GM18951 (cell line): ENCODE data around the gene CACNA1G.

Source experiments
- POLR2A ChIP-seq: IDR thresholded peaks from 4 replicates; pipeline ENCODE4 v1.6.1; 2011; ENCODE audit warnings: mild to moderate bottlenecking; ENCODE audit not compliant: insufficient read length, insufficient read depth; ENCODE audit errors: extremely low read depth
- in situ Hi-C: fragments of 300-500 bp; cut with MboI; formaldehyde crosslinking; loops from one replicate; pipeline ENCODE4 v1.12.0; 2022; ENCODE audit warnings: low sequenced_read_pairs, mixed read lengths, inconsistent platforms; ENCODE audit not compliant: unreplicated experiment

Gene CACNA1G

GRCh38 chr17:50570032-50570431, 9.5 kb downstream of the CACNA1G start:
- no peak for TF ChIP-seq POLR2A
- in situ Hi-C loops: no loop called here

DNA sequence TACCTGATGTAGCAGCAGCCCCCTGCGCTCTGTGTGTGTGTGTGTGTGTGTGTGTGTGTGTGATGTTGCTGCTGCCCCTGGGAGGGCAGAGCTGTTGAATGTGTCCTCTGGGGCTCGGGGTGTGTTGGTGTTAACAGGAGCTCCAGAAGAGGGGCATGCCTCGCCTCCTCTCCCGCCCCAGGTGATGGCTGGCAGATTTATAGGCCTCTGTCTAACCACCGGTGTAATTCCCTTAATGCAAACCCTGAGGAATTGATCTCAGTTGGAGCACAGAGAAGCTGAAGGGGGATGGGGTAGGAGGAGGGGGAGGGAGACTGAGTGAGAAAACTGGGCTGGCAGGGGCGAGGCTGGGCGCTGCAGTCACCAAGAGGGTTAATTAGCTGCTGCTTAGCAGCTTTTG, 10.0 kb downstream of the CACNA1G start:
- in situ Hi-C loops: no loop called here
- no peak for TF ChIP-seq POLR2A

GRCh38 chr17:50571681-50572080, 11.2 kb downstream of the CACNA1G start:
- TF ChIP-seq POLR2A: no peak
- in situ Hi-C loops: no loop called here

DNA sequence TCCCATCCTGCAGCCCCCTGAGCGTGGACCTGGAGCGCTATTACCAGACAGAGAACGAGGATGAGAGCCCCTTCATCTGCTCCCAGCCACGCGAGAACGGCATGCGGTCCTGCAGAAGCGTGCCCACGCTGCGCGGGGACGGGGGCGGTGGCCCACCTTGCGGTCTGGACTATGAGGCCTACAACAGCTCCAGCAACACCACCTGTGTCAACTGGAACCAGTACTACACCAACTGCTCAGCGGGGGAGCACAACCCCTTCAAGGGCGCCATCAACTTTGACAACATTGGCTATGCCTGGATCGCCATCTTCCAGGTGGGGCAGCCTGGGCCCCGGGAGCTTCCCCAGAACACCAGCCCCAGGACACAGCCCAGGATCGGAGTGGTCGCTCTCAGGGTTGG, 12.0 kb downstream of the CACNA1G start:
- in situ Hi-C loops: no loop called here
- no peak for TF ChIP-seq POLR2A

DNA sequence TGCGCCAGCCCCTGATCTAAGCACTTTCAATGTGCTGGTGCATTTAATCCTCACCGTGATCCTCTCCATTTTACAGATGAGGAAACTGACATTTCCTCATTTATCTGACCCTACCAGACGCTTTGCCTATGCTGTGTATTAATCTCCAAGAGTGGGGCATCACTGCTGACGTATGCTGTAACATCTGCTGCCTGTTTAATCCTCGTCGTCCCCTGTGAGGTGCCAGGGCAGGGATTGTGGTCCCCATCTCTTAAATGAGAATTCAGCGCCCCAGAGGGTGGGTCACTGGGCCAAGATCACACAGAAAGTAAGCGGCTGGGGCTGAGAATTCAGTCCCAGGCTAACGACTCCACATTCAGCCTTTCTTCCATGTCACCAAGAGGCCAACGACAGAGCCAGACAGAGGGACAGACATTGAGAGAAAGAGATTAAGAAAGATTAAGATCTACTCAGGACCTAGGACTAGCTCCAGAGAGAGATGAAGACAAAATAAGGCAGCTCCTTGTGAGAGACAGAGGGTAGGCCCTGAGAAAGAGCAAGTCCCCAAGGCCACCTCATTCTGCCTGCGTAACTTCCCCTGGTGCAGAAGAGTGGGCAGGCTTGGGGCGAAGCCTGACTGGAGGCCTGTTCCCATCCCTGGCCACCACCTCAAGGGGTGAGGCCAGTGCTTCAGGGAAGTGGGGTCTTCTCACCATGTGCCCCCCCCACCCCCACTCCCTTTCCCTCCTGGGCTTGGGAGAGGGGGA, 13.5 kb downstream of the CACNA1G start:
- in situ Hi-C loops: no loop called here
- no peak for TF ChIP-seq POLR2A

- no peak for TF ChIP-seq POLR2A
Measured at GRCh38 chr17:50575581-50576210, 15.2 kb downstream of the CACNA1G start.

GRCh38 chr17:50576864-50577263, 16.3 kb downstream of the CACNA1G start:
- in situ Hi-C loops: no loop called here
- TF ChIP-seq POLR2A: no peak

More at GRCh38 chr17:50575581-50576210, 15.2 kb downstream of the CACNA1G start:
- in situ Hi-C loops: no loop called here

DNA sequence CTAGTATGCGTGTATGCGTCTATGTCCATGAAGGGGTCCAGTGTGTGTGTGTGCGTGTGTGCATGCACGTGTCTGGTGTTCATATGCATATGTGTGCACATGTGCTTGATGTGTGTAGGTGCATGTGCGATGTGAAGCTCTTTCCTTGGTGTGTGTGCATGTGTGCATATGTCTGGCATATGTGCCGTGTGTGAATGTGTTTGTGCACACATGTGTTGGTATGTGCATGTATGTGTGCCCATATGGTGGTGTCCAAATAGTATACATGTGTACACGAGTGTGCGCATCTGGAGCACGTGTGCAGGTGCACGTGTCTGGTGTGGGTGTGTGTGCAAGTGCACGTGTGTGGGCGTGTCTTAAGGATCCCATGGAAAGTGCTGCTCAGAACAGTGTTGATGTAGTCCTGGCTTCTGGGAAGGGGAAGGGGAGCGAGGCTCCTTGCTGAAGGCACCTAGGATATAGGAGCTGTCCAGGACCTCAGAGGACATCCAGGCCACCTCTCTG, 17.0 kb downstream of the CACNA1G start:
- TF ChIP-seq POLR2A: no peak
- in situ Hi-C loops: no loop called here

DNA sequence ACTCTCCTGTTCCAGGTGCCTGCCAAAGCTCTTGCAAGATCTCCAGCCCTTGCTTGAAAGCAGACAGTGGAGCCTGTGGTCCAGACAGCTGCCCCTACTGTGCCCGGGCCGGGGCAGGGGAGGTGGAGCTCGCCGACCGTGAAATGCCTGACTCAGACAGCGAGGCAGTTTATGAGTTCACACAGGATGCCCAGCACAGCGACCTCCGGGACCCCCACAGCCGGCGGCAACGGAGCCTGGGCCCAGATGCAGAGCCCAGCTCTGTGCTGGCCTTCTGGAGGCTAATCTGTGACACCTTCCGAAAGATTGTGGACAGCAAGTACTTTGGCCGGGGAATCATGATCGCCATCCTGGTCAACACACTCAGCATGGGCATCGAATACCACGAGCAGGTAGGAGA, 17.7 kb downstream of the CACNA1G start:
- no peak for TF ChIP-seq POLR2A
- in situ Hi-C loops: no loop called here

- TF ChIP-seq POLR2A: no peak
- in situ Hi-C loops: no loop called here
Measured at GRCh38 chr17:50579399-50579798, 18.9 kb downstream of the CACNA1G start.

DNA sequence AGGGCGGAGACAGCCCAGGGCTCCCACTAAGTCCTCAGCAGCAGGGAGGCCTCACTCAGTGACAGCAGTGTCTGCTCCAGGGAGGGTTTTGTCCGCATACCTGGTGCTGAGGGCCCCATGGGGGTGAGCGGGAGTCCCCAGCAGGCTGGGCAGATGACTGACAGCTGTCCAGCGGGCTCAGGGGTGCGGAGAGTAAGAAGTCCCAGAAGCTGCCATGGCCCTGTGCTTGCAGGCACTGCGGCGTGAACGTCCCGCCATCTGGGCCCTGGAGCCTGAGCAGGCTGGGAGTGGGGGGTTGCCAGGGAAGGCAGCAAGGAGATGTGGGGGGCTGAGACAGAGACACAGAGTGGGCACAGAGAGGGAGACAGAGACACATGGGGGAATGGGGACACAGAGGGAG, 20.1 kb downstream of the CACNA1G start:
- no peak for TF ChIP-seq POLR2A
- in situ Hi-C loops: no loop called here

GRCh38 chr17:50581316-50581715, 20.8 kb downstream of the CACNA1G start:
- in situ Hi-C loops: no loop called here
- no peak for TF ChIP-seq POLR2A

GRCh38 chr17:50582741-50583140, 22.2 kb downstream of the CACNA1G start:
- in situ Hi-C loops: no loop called here
- TF ChIP-seq POLR2A: no peak

DNA sequence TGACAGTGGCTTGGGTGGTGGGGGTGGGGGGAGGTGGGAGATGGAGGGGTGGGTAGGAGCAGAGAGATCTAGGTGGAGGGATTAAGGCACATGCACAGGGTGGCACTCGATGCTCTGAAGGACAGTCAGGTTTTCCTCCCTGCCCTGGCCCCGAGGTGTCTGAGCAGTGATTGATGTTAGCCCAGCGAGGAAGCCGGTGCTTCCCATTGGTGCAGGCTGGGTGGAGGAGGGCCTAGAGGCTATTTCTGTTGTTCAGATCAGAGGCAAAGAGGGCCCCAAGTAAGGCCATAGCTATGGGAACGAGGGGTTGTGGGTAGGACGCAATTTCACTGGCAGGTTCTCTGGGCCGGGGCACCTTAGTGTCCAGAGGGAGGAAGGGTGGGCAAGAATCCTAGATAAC, 23.1 kb downstream of the CACNA1G start:
- in situ Hi-C loops: no loop called here

More for the DNA sequence above, 23.1 kb downstream of the CACNA1G start:
- no peak for TF ChIP-seq POLR2A
